HEK293T (cell line): ENCODE results near the gene TSTD2.

Experiments
- CTCF ChIA-PET: fragments of 350-600 bp; formaldehyde crosslinking; extraction: SDS; loops from one replicate; lab custom pipeline; 2021; ENCODE audit warnings: antibody characterized with exemption, inconsistent platforms; lab: Yijun Ruan, JAX
- POLR2A ChIA-PET: fragments of 350-600 bp; formaldehyde crosslinking; extraction: SDS; loops from one replicate; lab custom pipeline; 2020; ENCODE audit warnings: antibody characterized with exemption, inconsistent platforms; lab: Yijun Ruan, JAX
- DNase-seq: peaks from one replicate; pipeline ENCODE4 v3.0.0; 2012; ENCODE audit warnings: mixed read lengths; ENCODE audit errors: extremely low spot score
- ARNT ChIP-seq: fragments of 450-650 bp; IDR thresholded peaks from 2 replicates; pipeline ENCODE4 v1.6.1; 2017; ENCODE audit warnings: mild to moderate bottlenecking
- BHLHE40 ChIP-seq: fragments of 450-650 bp; IDR thresholded peaks from 2 replicates; pipeline ENCODE4 v1.6.1; 2016; ENCODE audit warnings: mild to moderate bottlenecking, moderate library complexity, borderline replicate concordance
- CTBP1 ChIP-seq: fragments of 450-650 bp; IDR thresholded peaks from 2 replicates; pipeline ENCODE4 v1.6.1; 2016; ENCODE audit warnings: borderline replicate concordance
- ELF4 ChIP-seq: fragments of 450-650 bp; IDR thresholded peaks from 2 replicates; pipeline ENCODE4 v1.6.1; 2017; ENCODE audit warnings: antibody characterized with exemption
- FOXA1 ChIP-seq: fragments of 450-650 bp; IDR thresholded peaks from 2 replicates; pipeline ENCODE4 v1.6.1; 2016; ENCODE audit warnings: mild to moderate bottlenecking
- FOXK2 ChIP-seq: fragments of 450-650 bp; IDR thresholded peaks from 2 replicates; pipeline ENCODE4 v1.6.1; 2016; ENCODE audit warnings: mild to moderate bottlenecking
- FOXM1 ChIP-seq: fragments of 450-650 bp; IDR thresholded peaks from 2 replicates; pipeline ENCODE4 v1.6.1; 2017; ENCODE audit warnings: mild to moderate bottlenecking, borderline replicate concordance
- HDGF ChIP-seq: fragments of 450-650 bp; IDR thresholded peaks from 2 replicates; pipeline ENCODE4 v1.6.1; 2017; ENCODE audit warnings: antibody characterized with exemption, borderline replicate concordance
- L3MBTL2 ChIP-seq: fragments of 450-650 bp; conservative IDR thresholded peaks from 2 replicates; pipeline ENCODE4 v1.6.1; 2016; ENCODE audit warnings: mild to moderate bottlenecking
- LEF1 ChIP-seq: fragments of 450-650 bp; IDR thresholded peaks from 2 replicates; pipeline ENCODE4 v1.6.1; 2017; ENCODE audit warnings: mild to moderate bottlenecking, borderline replicate concordance
- NFRKB ChIP-seq: fragments of 450-650 bp; IDR thresholded peaks from 2 replicates; pipeline ENCODE4 v1.6.1; 2016; ENCODE audit warnings: mild to moderate bottlenecking, moderate library complexity
- PKNOX1 ChIP-seq: fragments of 450-650 bp; IDR thresholded peaks from 2 replicates; pipeline ENCODE4 v1.6.1; 2016
- SP1 ChIP-seq: fragments of 450-650 bp; IDR thresholded peaks from 2 replicates; pipeline ENCODE4 v1.6.1; 2017
- SUZ12 ChIP-seq: fragments of 450-650 bp; IDR thresholded peaks from 2 replicates; pipeline ENCODE4 v1.6.1; 2016; ENCODE audit warnings: mild to moderate bottlenecking
- TARDBP ChIP-seq: fragments of 450-650 bp; IDR thresholded peaks from 2 replicates; pipeline ENCODE4 v1.6.1; 2016
- ZNF384 ChIP-seq: fragments of 450-650 bp; IDR thresholded peaks from 2 replicates; pipeline ENCODE4 v1.6.1; 2016

Gene TSTD2

GRCh38 chr9:97570899-97571298 lies 62.3 kb downstream of the TSTD2 start:
- no peak for DNase-seq
- TF ChIP-seq SUZ12 (no peak), PKNOX1 (no peak), TARDBP (no peak), FOXK2 (no peak), ELF4 (no peak), LEF1 (no peak), HDGF (no peak)
- ChIA-PET CTCF (no interaction called here), POLR2A (no interaction called here)

GRCh38 chr9:97568461-97569275 lies 64.5 kb downstream of the TSTD2 start:
- no peak for DNase-seq
- CTCF ChIA-PET = no interaction called here
- TF ChIP-seq ELF4 = no peak
- POLR2A ChIA-PET = no interaction called here

- TF ChIP-seq L3MBTL2 = no peak
- no peak for TF ChIP-seq ZNF384
- no peak for TF ChIP-seq FOXM1
- no peak for TF ChIP-seq ELF4
- TF ChIP-seq TARDBP = no peak
- no peak for TF ChIP-seq FOXA1
- TF ChIP-seq CTBP1 = no peak
- TF ChIP-seq ARNT = no peak
- no peak for TF ChIP-seq NFRKB
- CTCF ChIA-PET = no interaction called here
- POLR2A ChIA-PET = no interaction called here
- no peak for DNase-seq
Measured at GRCh38 chr9:97567894-97568202, 65.3 kb downstream of the TSTD2 start.

- POLR2A ChIA-PET = no interaction called here
- TF ChIP-seq SUZ12 (no peak), ELF4 (no peak), CTBP1 (no peak), ARNT (no peak), PKNOX1 (no peak), TARDBP (no peak), LEF1 (no peak), HDGF (no peak), BHLHE40 (no peak), NFRKB (no peak), FOXA1 (no peak), FOXM1 (no peak), ZNF384 (no peak), FOXK2 (no peak), L3MBTL2 (no peak), SP1 (no peak)
- CTCF ChIA-PET = no interaction called here
- DNase-seq = no peak
Measured at GRCh38 chr9:97567182-97567893, 65.8 kb downstream of the TSTD2 start.

GRCh38 chr9:97565262-97565661 lies 67.9 kb downstream of the TSTD2 start:
- ChIA-PET CTCF (no interaction called here), POLR2A (no interaction called here)
- no peak for DNase-seq
- TF ChIP-seq SUZ12 (no peak), ELF4 (no peak), L3MBTL2 (no peak), CTBP1 (no peak), FOXK2 (no peak), FOXM1 (no peak), ZNF384 (no peak), BHLHE40 (no peak), ARNT (no peak), NFRKB (no peak), PKNOX1 (no peak), SP1 (no peak), FOXA1 (no peak), TARDBP (no peak), HDGF (no peak), LEF1 (no peak)

GRCh38 chr9:97564291-97565175 lies 68.6 kb downstream of the TSTD2 start:
- DNase-seq = no peak
- TF ChIP-seq TARDBP = no peak
- no peak for TF ChIP-seq ZNF384
- no peak for TF ChIP-seq BHLHE40
- TF ChIP-seq SP1 = no peak
- TF ChIP-seq NFRKB = no peak
- no peak for TF ChIP-seq PKNOX1
- no peak for TF ChIP-seq CTBP1
- no peak for TF ChIP-seq LEF1
- no peak for TF ChIP-seq FOXK2
- TF ChIP-seq ELF4 = no peak
- no peak for TF ChIP-seq ARNT
- no peak for TF ChIP-seq FOXA1
- no peak for TF ChIP-seq L3MBTL2
- CTCF ChIA-PET = no interaction called here
- POLR2A ChIA-PET = no interaction called here
